ENCODE data around the gene TYRO3.
"Not testable (repeated sequence)": the region's sequence is repeated elsewhere in the genome, so short reads cannot be mapped to it uniquely, and the experiment has no call there.

TYRO3 gene

DNA sequence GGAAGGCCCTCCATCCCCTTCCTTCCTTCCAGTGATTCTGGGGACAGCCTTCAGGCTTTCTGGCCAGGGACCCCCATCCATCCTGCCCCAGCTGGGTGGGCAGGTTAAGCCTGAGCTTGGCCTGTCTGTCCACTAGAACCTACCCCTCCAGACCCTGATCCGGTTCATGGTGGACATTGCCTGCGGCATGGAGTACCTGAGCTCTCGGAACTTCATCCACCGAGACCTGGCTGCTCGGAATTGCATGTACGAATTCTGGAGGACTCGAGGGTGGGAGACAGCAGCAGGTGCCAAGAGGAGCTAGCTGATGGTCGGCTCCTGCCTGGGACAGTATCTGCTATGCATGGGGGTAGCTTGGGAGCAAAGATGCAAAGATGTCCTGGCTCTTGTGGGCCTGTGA is 13.9 kb downstream of the TYRO3 start:
- Mint-ChIP-seq H3K4me1 (no peaks in the 10 kb centered on the region), H3K27me3 (peaks cover 4 to 9% of the 10 kb centered on the region in 2 donors), H3K4me3 (no peak overlapping the region), H3K9me3 (no peaks in the 10 kb centered on the region), H3K36me3 (no peaks in the 10 kb centered on the region), H3K27ac (no peak overlapping the region)
- ATAC-seq (replicated peaks) (no peak), DNase-seq (no peak)

DNA sequence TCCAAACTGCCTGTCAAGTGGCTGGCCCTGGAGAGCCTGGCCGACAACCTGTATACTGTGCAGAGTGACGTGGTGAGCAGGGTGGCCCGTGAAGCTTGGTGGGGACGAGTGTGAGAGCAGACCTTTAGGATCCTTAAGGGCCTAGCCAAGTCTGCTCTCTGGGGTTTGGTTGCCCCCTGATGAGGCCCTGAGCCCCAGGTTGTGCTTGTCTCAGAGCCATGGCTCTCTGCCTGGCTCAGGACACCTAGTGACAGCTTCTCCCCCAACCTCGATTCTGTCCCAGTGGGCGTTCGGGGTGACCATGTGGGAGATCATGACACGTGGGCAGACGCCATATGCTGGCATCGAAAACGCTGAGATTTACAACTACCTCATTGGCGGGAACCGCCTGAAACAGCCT is 14.4 kb downstream of the TYRO3 start:
- peaks cover 6 to 9% of the 10 kb centered on the region in 2 donors for H3K27me3 Mint-ChIP-seq
- H3K36me3 Mint-ChIP-seq: no peaks in the 10 kb centered on the region
- no peak overlapping the region for H3K4me3 Mint-ChIP-seq
- H3K4me1 Mint-ChIP-seq: no peaks in the 10 kb centered on the region
- no peaks in the 10 kb centered on the region for H3K9me3 Mint-ChIP-seq
- DNase-seq (no peak), ATAC-seq (replicated peaks) (no peak)
- H3K27ac Mint-ChIP-seq: no peak overlapping the region

DNA sequence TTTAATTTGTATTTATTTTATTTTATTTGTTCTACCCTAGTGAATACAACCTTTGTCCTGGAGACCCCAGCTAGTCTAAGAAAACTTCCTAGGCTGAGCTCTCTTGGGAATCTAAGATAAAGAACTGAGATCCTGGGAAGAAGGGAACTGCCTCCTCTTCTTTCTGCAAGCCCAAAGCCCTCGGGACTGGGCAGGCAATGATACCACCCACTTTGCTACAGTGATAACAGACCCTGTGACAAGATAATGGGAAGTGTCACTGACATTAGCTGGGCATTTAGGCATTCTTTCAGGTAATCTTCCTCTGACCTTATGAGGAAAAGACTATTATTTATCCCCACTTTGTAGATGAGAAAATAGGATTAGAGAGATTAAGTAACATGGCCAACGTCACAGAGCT is 15.1 kb downstream of the TYRO3 start:
- Mint-ChIP-seq H3K27ac (no peak overlapping the region), H3K27me3 (peaks cover 6 to 9% of the 10 kb centered on the region in 2 donors), H3K36me3 (no peaks in the 10 kb centered on the region), H3K9me3 (no peaks in the 10 kb centered on the region), H3K4me3 (no peak overlapping the region), H3K4me1 (no peaks in the 10 kb centered on the region)
- DNase-seq (no peak), ATAC-seq (replicated peaks) (no peak)

- DNase-seq (no peak), ATAC-seq (replicated peaks) (no peak)
- no peaks in the 10 kb centered on the region for H3K36me3 Mint-ChIP-seq
- no peak overlapping the region for H3K27ac Mint-ChIP-seq
- H3K4me3 Mint-ChIP-seq: no peak overlapping the region
- peaks cover 6 to 9% of the 10 kb centered on the region in 2 donors for H3K27me3 Mint-ChIP-seq
- H3K9me3 Mint-ChIP-seq: no peaks in the 10 kb centered on the region
- H3K4me1 Mint-ChIP-seq: no peaks in the 10 kb centered on the region
These were observed 16.3 kb downstream of the TYRO3 start for GRCh38 chr15:41575282-41575681.

- Mint-ChIP-seq H3K9me3 (no peaks in the 10 kb centered on the region), H3K27ac (no peak overlapping the region), H3K4me1 (no peaks in the 10 kb centered on the region), H3K27me3 (peaks cover 11 to 21% of the 10 kb centered on the region in 2 donors), H3K4me3 (no peak overlapping the region), H3K36me3 (no peaks in the 10 kb centered on the region)
- ATAC-seq (replicated peaks) (peak in 1 of 2 donors; percentile 22), DNase-seq (no peak)
These were observed 19.1 kb downstream of the TYRO3 start for GRCh38 chr15:41577863-41578735.

DNA sequence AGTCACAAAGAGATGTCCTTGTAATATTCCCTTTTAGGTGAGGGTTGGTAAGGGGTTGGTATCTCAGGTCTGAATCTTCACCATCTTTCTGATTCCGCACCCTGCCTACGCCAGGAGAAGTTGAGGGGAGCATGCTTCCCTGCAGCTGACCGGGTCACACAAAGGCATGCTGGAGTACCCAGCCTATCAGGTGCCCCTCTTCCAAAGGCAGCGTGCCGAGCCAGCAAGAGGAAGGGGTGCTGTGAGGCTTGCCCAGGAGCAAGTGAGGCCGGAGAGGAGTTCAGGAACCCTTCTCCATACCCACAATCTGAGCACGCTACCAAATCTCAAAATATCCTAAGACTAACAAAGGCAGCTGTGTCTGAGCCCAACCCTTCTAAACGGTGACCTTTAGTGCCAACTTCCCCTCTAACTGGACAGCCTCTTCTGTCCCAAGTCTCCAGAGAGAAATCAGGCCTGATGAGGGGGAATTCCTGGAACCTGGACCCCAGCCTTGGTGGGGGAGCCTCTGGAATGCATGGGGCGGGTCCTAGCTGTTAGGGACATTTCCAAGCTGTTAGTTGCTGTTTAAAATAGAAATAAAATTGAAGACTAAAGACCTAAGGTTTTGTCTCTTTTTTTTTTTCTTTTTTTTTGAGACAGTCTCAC is 19.8 kb downstream of the TYRO3 start:
- no peak for ATAC-seq (replicated peaks)

DNA sequence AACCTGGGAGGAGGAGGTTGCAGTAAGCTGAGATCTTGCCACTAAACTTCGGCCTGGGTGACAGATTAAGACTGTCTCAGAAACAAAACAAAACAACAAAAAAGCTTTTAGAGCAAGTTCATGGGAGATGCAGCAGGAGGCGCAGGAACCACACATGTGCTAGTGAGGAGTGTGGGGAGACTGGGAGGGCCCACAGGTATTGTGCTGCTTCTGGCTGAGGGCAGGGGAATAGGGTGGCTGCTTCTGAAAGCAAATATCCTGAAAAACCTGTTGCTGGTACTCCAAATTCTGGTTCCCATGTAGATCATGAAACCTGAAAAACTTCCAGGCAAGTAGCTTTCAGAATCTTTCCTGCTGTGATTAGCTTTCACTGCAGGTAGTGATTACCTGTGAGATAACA is 22.1 kb downstream of the TYRO3 start:
- no peak for DNase-seq
- Mint-ChIP-seq H3K27me3 (peaks cover 32 to 43% of the 10 kb centered on the region in 2 donors), H3K9me3 (no peaks in the 10 kb centered on the region), H3K36me3 (peaks cover 0 to 3% of the 10 kb centered on the region in 2 donors), H3K4me3 (no peak overlapping the region), H3K4me1 (peaks cover 3 to 7% of the 10 kb centered on the region in 2 donors), H3K27ac (no peak overlapping the region)
- ATAC-seq (replicated peaks): no peak

More for the DNA sequence above, 19.8 kb downstream of the TYRO3 start:
- Mint-ChIP-seq H3K27ac (no peak overlapping the region), H3K4me3 (no peak overlapping the region), H3K4me1 (no peaks in the 10 kb centered on the region), H3K9me3 (no peaks in the 10 kb centered on the region), H3K36me3 (no peaks in the 10 kb centered on the region), H3K27me3 (peaks cover 18 to 29% of the 10 kb centered on the region in 2 donors)
- no peak for DNase-seq

DNA sequence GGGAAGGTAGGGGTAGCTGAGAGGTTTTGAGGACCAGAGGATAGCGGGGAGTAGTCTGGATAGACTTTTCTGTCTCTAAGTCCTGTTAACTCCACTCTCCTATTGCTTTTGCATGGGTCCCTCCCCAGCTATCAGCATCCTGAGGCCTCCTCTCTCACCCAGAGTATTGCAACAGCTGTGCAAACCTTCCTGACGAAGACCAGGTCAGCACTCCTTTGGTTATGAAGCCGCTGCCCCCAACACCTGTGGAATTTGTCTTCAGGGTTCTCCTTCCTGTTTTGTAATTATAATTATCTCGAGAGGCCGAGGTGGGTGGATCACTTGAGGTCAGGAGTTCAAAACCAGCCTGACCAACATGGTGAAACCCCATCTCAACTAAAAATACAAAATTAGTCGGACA is 24.8 kb downstream of the TYRO3 start:
- Mint-ChIP-seq H3K27me3 (peaks cover 44 to 58% of the 10 kb centered on the region in 2 donors), H3K4me1 (peaks cover 3 to 7% of the 10 kb centered on the region in 2 donors), H3K9me3 (no peaks in the 10 kb centered on the region), H3K27ac (no peak overlapping the region), H3K36me3 (peaks cover 0 to 3% of the 10 kb centered on the region in 2 donors), H3K4me3 (no peak overlapping the region)
- ATAC-seq (replicated peaks) (no peak), DNase-seq (no peak)

DNA sequence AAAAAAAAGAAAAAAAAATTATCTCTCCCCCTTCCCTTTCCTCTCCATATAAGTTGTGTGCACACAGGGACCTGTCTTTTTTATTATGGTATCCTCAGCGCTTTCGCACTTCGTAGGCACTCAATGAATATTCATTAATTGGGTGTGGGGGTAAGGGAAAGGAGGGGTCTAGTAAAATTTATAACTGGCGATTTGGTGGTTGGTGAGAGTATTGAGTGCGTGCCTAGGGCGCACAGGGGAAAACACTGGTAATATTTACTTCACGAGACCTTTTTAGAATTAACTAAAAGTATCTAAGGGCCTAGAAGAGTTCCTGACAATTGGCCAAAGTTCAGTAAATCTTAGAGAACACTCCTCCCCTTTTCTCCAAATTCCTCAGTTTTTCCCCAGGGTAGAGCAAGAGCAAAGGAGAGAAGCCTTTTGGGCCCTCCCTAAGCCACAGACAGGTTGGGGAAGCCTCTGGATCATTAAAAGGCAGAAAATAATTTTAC is 25.7 kb downstream of the TYRO3 start:
- H3K4me1 Mint-ChIP-seq: peaks cover 3 to 7% of the 10 kb centered on the region in 2 donors
- H3K9me3 Mint-ChIP-seq: no peaks in the 10 kb centered on the region
- H3K36me3 Mint-ChIP-seq: peaks cover 0 to 3% of the 10 kb centered on the region in 2 donors
- H3K27ac Mint-ChIP-seq: peak overlapping the region; percentile 56
- no peak for DNase-seq
- H3K27me3 Mint-ChIP-seq: peaks cover 44 to 62% of the 10 kb centered on the region in 2 donors
- ATAC-seq (replicated peaks): no peak
- H3K4me3 Mint-ChIP-seq: peak overlapping the region; percentile 63 to 66

DNA sequence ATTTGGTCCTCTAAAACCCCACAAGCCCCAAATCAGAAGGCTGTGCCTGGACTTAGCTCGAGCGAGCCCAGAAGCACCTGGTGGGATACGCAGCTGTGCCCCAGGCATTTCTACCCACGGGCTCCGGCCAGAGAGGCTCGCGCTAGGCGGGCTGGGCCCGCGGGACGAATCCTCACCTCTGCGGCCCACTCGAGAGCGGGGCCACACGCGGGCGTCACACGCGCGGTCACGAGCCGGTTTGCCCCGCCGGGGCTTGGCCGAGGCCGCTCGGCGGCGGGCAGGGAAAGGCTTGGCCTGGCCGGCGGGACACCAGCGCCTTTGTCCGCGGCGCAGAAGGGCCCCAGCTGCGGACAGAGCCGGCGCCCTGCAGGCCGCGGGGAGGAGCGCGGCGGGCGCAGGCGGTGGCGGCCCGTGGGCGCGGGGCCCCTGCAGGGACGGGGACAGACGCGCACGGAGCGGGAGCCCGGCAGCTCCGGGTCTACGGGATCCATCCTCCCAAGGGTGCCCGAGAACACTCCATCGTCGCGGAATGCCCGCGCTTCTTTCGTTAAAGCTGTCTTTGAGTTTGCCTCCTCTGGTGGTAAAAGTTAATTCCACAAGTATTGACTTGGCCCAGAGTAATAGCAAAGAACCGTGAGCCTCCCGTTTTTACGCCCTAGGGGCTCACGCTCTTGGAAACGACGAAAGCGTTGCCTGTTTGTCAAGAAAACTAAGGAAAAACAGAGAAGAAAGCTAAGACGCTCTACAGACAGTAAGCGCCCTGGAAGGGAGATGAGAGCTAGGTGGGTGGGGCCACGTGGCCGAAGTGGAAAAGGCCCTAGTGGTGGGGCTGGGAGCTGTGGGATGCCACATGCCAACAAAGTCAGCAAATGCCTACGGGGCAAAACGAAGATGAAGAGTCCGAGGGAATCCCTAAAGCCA is 26.4 kb downstream of the TYRO3 start:
- DNase-seq (peak; percentile 29), ATAC-seq (replicated peaks) (peak; percentile 84 to 86)
- Mint-ChIP-seq H3K9me3 (no peaks in the 10 kb centered on the region), H3K27me3 (peaks cover 44 to 62% of the 10 kb centered on the region in 2 donors), H3K36me3 (peaks cover 0 to 3% of the 10 kb centered on the region in 2 donors), H3K27ac (no peak overlapping the region), H3K4me1 (peaks cover 3 to 7% of the 10 kb centered on the region in 2 donors), H3K4me3 (peak overlapping the region; percentile 82 to 87)

DNA sequence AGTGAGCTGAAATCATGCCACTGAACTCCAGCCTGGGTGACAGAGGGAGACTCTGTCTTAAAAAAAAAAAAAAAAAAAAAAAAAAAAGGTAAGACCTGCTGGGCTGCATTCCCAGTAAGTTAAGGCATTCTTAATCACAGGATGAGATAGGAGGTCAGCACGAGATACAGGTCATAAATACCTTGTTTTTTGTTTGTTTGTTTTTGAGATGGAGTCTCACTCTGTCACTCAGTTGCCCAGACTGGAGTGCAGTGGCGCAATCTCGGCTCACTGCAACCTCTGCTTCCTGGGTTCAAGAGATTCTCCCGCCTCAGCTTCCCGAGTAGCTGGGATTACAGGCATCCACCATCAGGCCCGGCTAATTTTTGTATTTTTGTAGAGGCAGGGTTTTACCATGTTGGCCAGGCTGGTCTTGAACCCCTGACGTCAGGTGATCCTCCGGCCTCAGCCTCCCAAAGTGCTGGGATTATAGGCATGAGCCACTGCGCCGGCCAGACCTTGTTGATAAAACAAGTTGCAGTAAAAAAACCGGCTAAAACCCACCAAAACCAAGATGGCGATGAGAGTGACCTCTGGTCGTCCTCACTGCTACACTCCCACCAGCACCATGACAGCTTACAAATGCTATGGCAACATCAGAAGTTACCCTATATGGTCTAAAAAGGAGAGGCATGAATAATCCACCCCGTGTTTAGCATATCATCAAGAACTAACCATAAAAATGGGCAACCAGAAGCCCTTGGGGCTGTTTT is 27.7 kb downstream of the TYRO3 start:
- not testable (repeated sequence) for H3K27ac Mint-ChIP-seq; H3K4me1 Mint-ChIP-seq; H3K9me3 Mint-ChIP-seq; ATAC-seq (replicated peaks); DNase-seq; H3K4me3 Mint-ChIP-seq; H3K36me3 Mint-ChIP-seq
- H3K27me3 Mint-ChIP-seq: peaks cover 40 to 62% of the 10 kb centered on the region in 2 donors

DNA sequence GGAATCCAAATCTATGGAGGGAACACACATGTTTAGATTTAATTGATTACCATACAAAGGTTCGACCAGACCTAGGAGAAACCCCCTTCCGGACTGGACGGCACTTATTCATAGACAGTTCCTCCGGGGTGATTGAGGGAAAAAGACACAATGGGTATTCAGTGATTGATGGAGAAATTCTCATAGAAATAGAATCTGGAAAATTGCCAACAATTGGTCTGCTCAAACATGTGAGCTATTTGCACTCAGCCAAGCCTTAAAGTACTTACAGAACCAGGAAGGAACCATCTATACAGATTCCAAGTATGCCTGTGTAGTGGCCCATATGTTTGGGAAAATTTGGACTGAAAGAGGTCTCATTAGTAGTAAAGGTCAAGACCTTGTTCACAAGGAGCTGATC is 30.0 kb downstream of the TYRO3 start:
- ATAC-seq (replicated peaks); H3K9me3 Mint-ChIP-seq; DNase-seq; H3K27ac Mint-ChIP-seq; H3K36me3 Mint-ChIP-seq; H3K4me3 Mint-ChIP-seq; H3K4me1 Mint-ChIP-seq: not testable (repeated sequence)
- peaks cover 30 to 61% of the 10 kb centered on the region in 2 donors for H3K27me3 Mint-ChIP-seq

GRCh38 chr15:41589571-41589970 is 30.6 kb downstream of the TYRO3 start:
- not testable (repeated sequence) for H3K9me3 Mint-ChIP-seq; ATAC-seq (replicated peaks); H3K4me3 Mint-ChIP-seq; H3K27ac Mint-ChIP-seq; H3K4me1 Mint-ChIP-seq; DNase-seq; H3K36me3 Mint-ChIP-seq
- peaks cover 27 to 60% of the 10 kb centered on the region in 2 donors for H3K27me3 Mint-ChIP-seq
